Measurements from ENCODE around the gene B9D1. TPM values are rescaled to one million over a fixed set of nuclear protein-coding genes. Genes with fewer than 3 reads are reported as not detected.

B9D1 gene
- total and polyA plus RNA-seq, 2 of the 13 experiments (the other 11 are each of a cell fraction or from before 2014, with no cell fraction given): 27.7 to 31.1 TPM

GRCh38 chr17:19369107-19369778 is 6.7 kb upstream of the B9D1 start (continued):
- TF ChIP-seq NR2F6 (IDR thresholded peaks at IDR 0.05) (no peak), NR2F6 (CRISPR knock-in tag; IDR thresholded peaks at IDR 0.05) (peak; percentile 17; the same call in 1 of the 2 replicates), ZNF577 (CRISPR knock-in tag; IDR thresholded peaks at IDR 0.05; ENCODE audit: borderline replicate concordance, low read depth) (no peak), RBM39 (IDR thresholded peaks at IDR 0.05; ENCODE audit: low read depth, low read length, poor library complexity, severe bottlenecking) (no peak), ZNF670 (CRISPR knock-in tag; IDR thresholded peaks at IDR 0.05; ENCODE audit: borderline replicate concordance) (no peak), MTA1 (CRISPR knock-in tag; IDR thresholded peaks at IDR 0.05; ENCODE audit: borderline replicate concordance) (no peak), NRL (CRISPR knock-in tag; IDR thresholded peaks at IDR 0.05; ENCODE audit: borderline replicate concordance) (no peak), FOSL2 (CRISPR knock-in tag; IDR thresholded peaks at IDR 0.05) (peak; percentile 90), REL (CRISPR knock-in tag; conservative IDR thresholded peaks at IDR 0.05) (no peak), CC2D1A (CRISPR knock-in tag; IDR thresholded peaks at IDR 0.05) (no peak), RERE (CRISPR knock-in tag; IDR thresholded peaks at IDR 0.05; ENCODE audit: low read depth) (no peak), TAF15 (IDR thresholded peaks at IDR 0.05; ENCODE audit: low read depth, low read length, poor library complexity, severe bottlenecking) (no peak), ZNF138 (CRISPR knock-in tag; IDR thresholded peaks at IDR 0.05; ENCODE audit: low read depth) (no peak), ZKSCAN1 (IDR thresholded peaks at IDR 0.05; ENCODE audit: low read length) (peak; percentile 57; the same call in 1 of the 2 replicates), ZMYM3 (CRISPR knock-in tag; IDR thresholded peaks at IDR 0.05) (peak; percentile 89), ZNF256 (CRISPR knock-in tag; conservative IDR thresholded peaks at IDR 0.05) (no peak), ZBTB25 (CRISPR knock-in tag; IDR thresholded peaks at IDR 0.05) (no peak), FOXA3 (CRISPR knock-in tag; IDR thresholded peaks at IDR 0.05) (peak; percentile 45; the same call in 1 of the 2 replicates), SP5 (CRISPR knock-in tag; IDR thresholded peaks at IDR 0.05; ENCODE audit: borderline replicate concordance, low read depth) (peak; percentile 52; the same call in 1 of the 2 replicates), ZFX (CRISPR knock-in tag; IDR thresholded peaks at IDR 0.05; ENCODE audit: low read depth) (0 out of 2 replicates have a peak, but pooled peaks have one; percentile 19), HOMEZ (CRISPR knock-in tag; IDR thresholded peaks at IDR 0.05; ENCODE audit: low read depth) (0 out of 2 replicates have a peak, but pooled peaks have one; percentile 21), NFRKB (IDR thresholded peaks at IDR 0.05) (no peak), JUND (CRISPR knock-in tag; IDR thresholded peaks at IDR 0.05) (0 out of 2 replicates have a peak, but pooled peaks have one; percentile 33), HOXA5 (CRISPR knock-in tag; IDR thresholded peaks at IDR 0.05) (no peak)
